K562 (cell line): Measurements from ENCODE around the gene SYT3. TPM values are rescaled to one million over a fixed set of nuclear protein-coding genes. Genes with fewer than 3 reads are reported as not detected.

ENCODE experiments used
- ATAC-seq: fragments of 200-7000 bp; cut with Tn5 transposase; 3 replicates; pipeline ENCODE4 v1.9.1; 2020; ENCODE audit warnings: moderate library complexity
- BruUV-seq: library from RNA; stranded (reverse); fragments of 400-500 nt; replicated peaks from 2 replicates; lab custom pipeline; 2021; lab: Mats Ljungman, UMichigan
- CTCF ChIA-PET: fragments of 300-600 bp; formaldehyde crosslinking; extraction: SDS; loops from one replicate; lab custom pipeline; 2021; ENCODE audit warnings: low intra/inter-chr PET ratio; lab: Yijun Ruan, JAX
- POLR2A ChIA-PET: fragments of 300-600, 350-650 bp; sonication (Branson Sonifier 250); formaldehyde crosslinking; extraction: SDS; loops from one replicate; lab custom pipeline; 2021; ENCODE audit warnings: antibody characterized with exemption, inconsistent platforms; lab: Yijun Ruan, JAX
- DNase-seq, 4 experiments: peaks; one replicate each; pipeline versions ENCODE4 v3.0.0 to v3.0.0-alpha.2; 2011 to 2018; ENCODE audit warnings: low spot score in 3 of 4, mixed read lengths in 3 of 4; ENCODE audit errors: extremely low read depth in 1 of 4
- FAIRE-seq: peaks from 2 replicates; lab custom pipeline; 2011; peaks lifted over from hg19 to GRCh38; lab: Jason Lieb, UNC
- H2AFZ ChIP-seq: 2 replicates; pipeline ENCODE4 v1.6.0; 2011; ENCODE audit warnings: low read depth, low read length, control low read depth, inconsistent platforms
- H3K27ac ChIP-seq: fragments of 200-600 bp; 3 replicates; pipeline ENCODE4 v1.8.0; 2011; ENCODE audit warnings: low read depth, mild to moderate bottlenecking, control low read depth, inconsistent platforms, low read length, moderate library complexity, mixed read lengths; ENCODE audit errors: extremely low read depth
- H3K27me3 ChIP-seq, 2 experiments: fragments of 300-600 bp in 1 of 2; 2 replicates in 1 of 2; 3 replicates in 1 of 2; pipeline versions ENCODE4 v1.6.0 to v1.8.0; 2011; ENCODE audit warnings: inconsistent platforms in 2 of 2, low read length in 2 of 2, mild to moderate bottlenecking in 1 of 2, mixed read lengths in 1 of 2, moderate library complexity in 1 of 2; ENCODE audit not compliant: control insufficient read depth in 2 of 2, insufficient read depth in 2 of 2
- H3K36me3 ChIP-seq: fragments of 300-600 bp; 3 replicates; pipeline ENCODE4 v1.8.0; 2011; ENCODE audit warnings: mild to moderate bottlenecking, low read length, inconsistent platforms; ENCODE audit not compliant: control insufficient read depth, insufficient read depth
- H3K4me1 ChIP-seq, 2 experiments: fragments of 200-600 bp in 1 of 2; replicated peaks in 1 of 2; 2 replicates in 1 of 2; 3 replicates in 1 of 2; pipeline versions ENCODE4 v1.5.1 to v1.8.0; 2011; ENCODE audit warnings: inconsistent platforms in 2 of 2, low read length in 2 of 2, mild to moderate bottlenecking in 1 of 2, mixed read lengths in 1 of 2, moderate library complexity in 1 of 2; ENCODE audit not compliant: control insufficient read depth in 2 of 2, insufficient read depth in 2 of 2
- H3K4me2 ChIP-seq: 2 replicates; pipeline ENCODE4 v1.6.1; 2011; ENCODE audit warnings: low read length, control low read depth, inconsistent platforms, mixed read lengths; ENCODE audit not compliant: insufficient read depth
- H3K4me3 ChIP-seq: fragments of 200-600 bp; sonication (generic), shearing (Covaris generic); 2 replicates; pipeline ENCODE4 v1.5.1; 2016; ENCODE audit warnings: control low read depth, inconsistent platforms
- H3K79me2 ChIP-seq: fragments of 200-600 bp; 3 replicates; pipeline ENCODE4 v1.8.0; 2011; ENCODE audit warnings: low read length, inconsistent platforms; ENCODE audit not compliant: control insufficient read depth, insufficient read depth
- H3K9ac ChIP-seq, 2 experiments: 2 replicates each; pipeline versions ENCODE4 v1.6.0 to v1.6.1; 2011; ENCODE audit warnings: low read depth in 2 of 2, low read length in 2 of 2, control low read depth in 1 of 2, inconsistent platforms in 1 of 2, mild to moderate bottlenecking in 1 of 2, mixed read lengths in 1 of 2; ENCODE audit not compliant: insufficient read depth in 1 of 2
- H3K9me1 ChIP-seq: one replicate; pipeline ENCODE4 v1.6.0; 2011; ENCODE audit warnings: inconsistent platforms, mild to moderate bottlenecking, low read length, moderate library complexity; ENCODE audit not compliant: control insufficient read depth, insufficient read depth
- H3K9me3 ChIP-seq: replicated peaks from 2 replicates; pipeline ENCODE4 v1.5.1; 2011; ENCODE audit warnings: low read depth, low read length, inconsistent platforms; ENCODE audit not compliant: control insufficient read depth, insufficient read depth
- H4K20me1 ChIP-seq: replicated peaks from 2 replicates; pipeline ENCODE4 v1.6.1; 2011; ENCODE audit warnings: low read length, inconsistent platforms, mixed read lengths; ENCODE audit not compliant: control insufficient read depth, insufficient read depth
- CBFB ChIP-seq: sonication (generic); formaldehyde crosslinking; IDR thresholded peaks from 2 replicates; pipeline ENCODE4 v1.4.0; 2020; ENCODE audit warnings: mild to moderate bottlenecking, missing genetic modification reagents
- CBX3 ChIP-seq, 2 experiments: IDR thresholded peaks; 1 replicate in 1 of 2; 2 replicates in 1 of 2; pipeline ENCODE4 v1.6.1; 2012; ENCODE audit warnings: inconsistent platforms in 2 of 2, low read length in 2 of 2, borderline replicate concordance in 1 of 2, control low read depth in 1 of 2
- CBX5 ChIP-seq: IDR thresholded peaks from 2 replicates; pipeline ENCODE4 v1.6.1; 2014; ENCODE audit warnings: low read depth, borderline replicate concordance
- HEY1 ChIP-seq: fragments of 250-450 bp; sonication (Bioruptor Pico); IDR thresholded peaks from 2 replicates; pipeline ENCODE4 v1.5.0; 2020; ENCODE audit warnings: mild to moderate bottlenecking, moderate library complexity, borderline replicate concordance
- TRIM28 ChIP-seq: fragments of 450-650 bp; IDR thresholded peaks from 2 replicates; pipeline ENCODE4 v1.6.1; 2017
- ZNF707 ChIP-seq: fragments of 250-450 bp; sonication (Bioruptor Pico); conservative IDR thresholded peaks from 2 replicates; pipeline ENCODE4 v1.8.0; 2022; ENCODE audit warnings: inconsistent platforms, mild to moderate bottlenecking, moderate library complexity
- WGBS: fragments of 100-300 bp; shearing (Covaris generic); methylation state at CpG from one replicate; pipeline ENCODE4 v1.1.6; 2016; ENCODE audit warnings: low coverage, mixed read lengths; ENCODE audit not compliant: insufficient coverage; ENCODE audit errors: missing lambda C conversion rate; 5-methylcytosine and 5-hydroxymethylcytosine counted together
- in situ Hi-C: fragments of 300-500 bp; cut with MboI; formaldehyde crosslinking; loops from 4 replicates; pipeline ENCODE4 v1.15.0; 2018; ENCODE audit warnings: inconsistent platforms, mixed read lengths
- intact Hi-C: fragments of 100-400 bp; cut with micrococcal nuclease; formaldehyde crosslinking; loops from 2 replicates; pipeline ENCODE4 v1.14.2; 2022
- polyA plus RNA-seq, 8 experiments: library from polyadenylated mRNA; depleted of rRNA in 4 of 8; stranded (reverse) in 5 of 8; unstranded in 3 of 8; fragments of >200 nt; fragmentation: Nextera tagmentation in 2 of 8; fragmentation: Illumina TruSeq in 1 of 8; extraction: Ambion mirVana in 2 of 8; extraction: Trizol in 1 of 8; gene quantifications; 2 replicates each; pipeline versions ENCODE4 v1.2.1 to v1.2.3, GENCODE V29; 2011 to 2014; ENCODE audit warnings: inconsistent platforms in 1 of 8, missing spikeins in 1 of 8
- total RNA-seq, 7 experiments: library from RNA; depleted of rRNA in 6 of 7; stranded (reverse); fragments of >200 nt in 6 of 7; fragmentation: Illumina TruSeq in 2 of 7; extraction: Trizol in 2 of 7; gene quantifications; 2 replicates each; pipeline versions ENCODE4 v1.2.1 to v1.2.3, GENCODE V29; 2011 to 2021; ENCODE audit warnings: low replicate concordance in 1 of 7
- TF ChIP-seq, protein P1 (sequence below): fragments of 450-650 bp; IDR thresholded peaks from 2 replicates; pipeline ENCODE4 v1.6.1; 2018; ENCODE audit warnings: mild to moderate bottlenecking, low read depth; ENCODE audit not compliant: partially characterized antibody

SYT3 gene
- total and polyA plus RNA-seq, 9 of the 15 experiments (the other 6 are each of a cell fraction or from before 2014, with no cell fraction given): 0.36 to 2.0 (median 0.54) TPM; not detected in 2

DNA sequence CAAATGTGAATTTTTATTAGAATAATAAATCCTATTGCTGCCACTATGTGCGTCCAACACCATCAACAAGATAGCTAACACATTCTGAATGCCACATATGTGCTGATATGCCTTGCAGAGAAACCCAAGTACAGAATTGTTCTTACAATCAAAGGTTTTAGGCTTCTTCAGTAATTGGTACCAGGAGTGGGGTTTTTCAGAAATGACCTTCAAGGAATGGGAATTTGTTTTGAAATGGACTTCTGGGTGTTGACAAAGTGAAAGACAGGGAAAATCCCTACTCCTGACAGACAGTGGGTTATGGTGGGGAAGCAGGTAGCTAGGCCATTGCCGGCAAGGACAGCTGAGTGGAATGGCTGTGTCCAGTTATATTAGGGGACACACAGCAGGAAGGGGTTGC, 5.7 kb downstream of the SYT3 start:
- 40% methylated on average over 2 of the region's 2 CpGs for WGBS
- peaks cover 11 to 25% of the 10 kb centered on the region in 2 experiments; a peak in 4 of 5 replicates for H3K27me3 ChIP-seq
- peaks cover 10% of the 10 kb centered on the region; the same call in 1 of the 2 replicates for H3K9me3 ChIP-seq
- H3K36me3 ChIP-seq: no peaks in the 10 kb centered on the region
- no TSS peak for BruUV-seq
- no peak overlapping the region for H3K9ac ChIP-seq
- H2AFZ ChIP-seq: no peak overlapping the region
- no peak overlapping the region for H3K4me2 ChIP-seq
- no peak overlapping the region for H3K4me3 ChIP-seq
- peaks cover 2 to 23% of the 10 kb centered on the region in 2 experiments; a peak in 3 of 5 replicates for H3K4me1 ChIP-seq
- intact Hi-C loops (no loop called here), in situ Hi-C loops (no loop called here)
- H3K9me1 ChIP-seq: no peaks in the 10 kb centered on the region
- TF ChIP-seq TRIM28: peak; percentile 87
- TF ChIP-seq CBX3 (IDR thresholded peaks at IDR 0.05; ENCODE audit: borderline replicate concordance in 1 of 2, low read length in 2 of 2): peak in 1 of 2 experiments; percentile 73; a peak in 1 of 3 replicates
- no peak for TF ChIP-seq HEY1
- no peak for TF ChIP-seq CBFB
- TF ChIP-seq, protein P1, sequence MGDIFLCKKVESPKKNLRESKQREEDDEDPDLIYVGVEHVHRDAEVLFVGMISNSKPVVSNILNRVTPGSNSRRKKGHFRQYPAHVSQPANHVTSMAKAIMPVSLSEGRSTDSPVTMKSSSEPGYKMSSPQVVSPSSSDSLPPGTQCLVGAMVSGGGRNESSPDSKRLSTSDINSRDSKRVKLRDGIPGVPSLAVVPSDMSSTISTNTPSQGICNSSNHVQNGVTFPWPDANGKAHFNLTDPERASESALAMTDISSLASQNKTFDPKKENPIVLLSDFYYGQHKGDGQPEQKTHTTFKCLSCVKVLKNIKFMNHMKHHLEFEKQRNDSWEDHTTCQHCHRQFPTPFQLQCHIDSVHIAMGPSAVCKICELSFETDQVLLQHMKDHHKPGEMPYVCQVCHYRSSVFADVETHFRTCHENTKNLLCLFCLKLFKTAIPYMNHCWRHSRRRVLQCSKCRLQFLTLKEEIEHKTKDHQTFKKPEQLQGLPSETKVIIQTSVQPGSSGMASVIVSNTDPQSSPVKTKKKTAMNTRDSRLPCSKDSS: peak; percentile 40
- peak; percentile 100 for TF ChIP-seq ZNF707
- peak; percentile 47; the same call in 1 of the 2 replicates for TF ChIP-seq CBX5
- ATAC-seq (no peak), DNase-seq (no peak), FAIRE-seq (no peak)
- no peak overlapping the region for H3K27ac ChIP-seq
- CTCF ChIA-PET: interaction anchor here (0.6 kb wide), 1 partner anchor 27 kb away, joined by 3 read pairs; no protein-coding TSS in a partner anchor
- POLR2A ChIA-PET: interaction anchor here (0.6 kb wide), 1 partner anchor 236 kb away, joined by 3 read pairs; no protein-coding TSS in a partner anchor
- H3K79me2 ChIP-seq: no peaks in the 10 kb centered on the region
- no peaks in the 10 kb centered on the region; the same call in 1 of the 2 replicates for H4K20me1 ChIP-seq
